GM19397 (cell line): ENCODE data around the gene TFG.
"Not testable (repeated sequence)": the region's sequence is repeated elsewhere in the genome, so short reads cannot be mapped to it uniquely, and the experiment has no call there.

Source experiments
- ATAC-seq: cut with Tn5 transposase; IDR thresholded peaks from one replicate; pipeline ENCODE4 v1.9.1; 2021; ENCODE audit warnings: mild to moderate bottlenecking, moderate library complexity; ENCODE audit not compliant: unreplicated experiment

The TFG gene

GRCh38 chr3:100708989-100709841 is at the start of gene TFG:
TSS of gene TFG (plus strand) at chr3:100709494. CDS start at chr3:100713686, 4,192 bp downstream.
- peak; percentile 94 for ATAC-seq

- not testable (repeated sequence) for ATAC-seq
These were observed 48.0 kb upstream of the TFG start for GRCh38 chr3:100661294-100661693.

- ATAC-seq, result no peak
These were observed 47.0 kb upstream of the TFG start for GRCh38 chr3:100662113-100662823.

- no peak for ATAC-seq
These were observed 44.1 kb upstream of the TFG start for GRCh38 chr3:100665230-100665629.

GRCh38 chr3:100666699-100667098 is 42.6 kb upstream of the TFG start:
- ATAC-seq, result not testable (repeated sequence)

GRCh38 chr3:100667316-100667715 is 42.0 kb upstream of the TFG start:
- not testable (repeated sequence) for ATAC-seq

GRCh38 chr3:100670995-100671394 is 38.3 kb upstream of the TFG start:
- not testable (repeated sequence) for ATAC-seq

GRCh38 chr3:100681496-100681895 is 27.8 kb upstream of the TFG start:
- ATAC-seq, result no peak

GRCh38 chr3:100682056-100682853 is 27.0 kb upstream of the TFG start:
- no peak for ATAC-seq

GRCh38 chr3:100682854-100683760 is 26.2 kb upstream of the TFG start:
- ATAC-seq, result no peak

- ATAC-seq, result no peak
These were observed 16.1 kb upstream of the TFG start for GRCh38 chr3:100693225-100693624.

- no peak for ATAC-seq
These were observed 13.6 kb upstream of the TFG start for GRCh38 chr3:100695696-100696095.

- no peak for ATAC-seq
These were observed 13.1 kb upstream of the TFG start for GRCh38 chr3:100696161-100696560.

- ATAC-seq, result no peak
These were observed 12.1 kb upstream of the TFG start for GRCh38 chr3:100697172-100697571.

- no peak for ATAC-seq
These were observed 11.5 kb upstream of the TFG start for GRCh38 chr3:100697723-100698285.

GRCh38 chr3:100698736-100699135 is 10.6 kb upstream of the TFG start:
- ATAC-seq, result no peak

GRCh38 chr3:100700708-100701107 is 8.6 kb upstream of the TFG start:
- no peak for ATAC-seq

GRCh38 chr3:100702082-100702979 is 7.0 kb upstream of the TFG start:
- ATAC-seq, result no peak

- ATAC-seq, result no peak
These were observed 6.3 kb upstream of the TFG start for GRCh38 chr3:100702980-100703345.
